Measurements from ENCODE around the gene SELENOO.

SELENOO gene

GRCh38 chr22:50218153-50218995, 17.6 kb downstream of the SELENOO start:
- DNase-seq = no peak

GRCh38 chr22:50218996-50219727, 18.4 kb downstream of the SELENOO start:
- DNase-seq = no peak

GRCh38 chr22:50219800-50220602, 19.2 kb downstream of the SELENOO start:
- no peak for DNase-seq

GRCh38 chr22:50220603-50221409, 20.0 kb downstream of the SELENOO start:
- no peak for DNase-seq

DNA sequence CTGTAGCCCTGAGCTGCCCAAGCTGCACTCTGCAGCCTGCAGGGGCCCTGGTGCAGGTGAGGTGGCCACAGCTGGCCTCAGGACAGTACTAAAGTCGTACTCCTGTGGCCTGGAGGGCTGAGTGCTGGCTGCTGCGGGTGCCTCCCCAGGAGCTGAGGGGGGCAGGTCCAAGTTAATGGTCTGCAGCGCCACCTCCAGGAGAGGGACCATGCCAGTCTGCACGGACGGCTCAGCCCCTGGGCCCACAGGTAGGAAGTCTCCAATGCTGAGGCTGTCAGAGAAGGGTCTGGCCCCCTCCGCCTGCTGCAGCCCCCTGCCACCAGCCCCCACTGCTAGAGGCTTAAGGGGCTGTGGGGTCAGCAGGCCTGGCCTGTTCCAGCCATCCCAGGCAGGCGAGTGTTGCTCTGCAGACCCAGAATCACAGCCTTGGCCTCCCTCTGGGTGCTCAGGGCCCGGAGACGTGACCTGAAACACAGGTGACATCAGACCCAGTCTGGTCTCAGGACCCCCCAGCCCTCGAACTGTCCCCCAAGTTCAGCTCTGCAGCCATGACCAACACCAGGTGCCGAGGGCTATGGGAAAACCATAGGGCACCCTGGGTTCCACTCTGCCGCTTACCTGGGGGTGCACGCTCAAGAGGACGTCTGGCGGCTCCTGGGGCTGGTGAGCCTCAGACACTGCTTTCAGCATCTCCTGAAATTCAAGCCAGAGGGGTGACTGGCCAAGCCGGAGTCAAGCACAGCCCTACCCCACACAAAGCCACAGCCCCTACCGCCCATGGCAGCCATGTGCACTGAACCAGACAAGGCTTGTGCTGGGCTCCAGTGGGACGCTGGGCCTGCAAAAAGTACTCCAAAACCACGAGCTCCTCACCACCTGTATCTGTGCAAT, 20.8 kb downstream of the SELENOO start:
- no peak for DNase-seq

DNA sequence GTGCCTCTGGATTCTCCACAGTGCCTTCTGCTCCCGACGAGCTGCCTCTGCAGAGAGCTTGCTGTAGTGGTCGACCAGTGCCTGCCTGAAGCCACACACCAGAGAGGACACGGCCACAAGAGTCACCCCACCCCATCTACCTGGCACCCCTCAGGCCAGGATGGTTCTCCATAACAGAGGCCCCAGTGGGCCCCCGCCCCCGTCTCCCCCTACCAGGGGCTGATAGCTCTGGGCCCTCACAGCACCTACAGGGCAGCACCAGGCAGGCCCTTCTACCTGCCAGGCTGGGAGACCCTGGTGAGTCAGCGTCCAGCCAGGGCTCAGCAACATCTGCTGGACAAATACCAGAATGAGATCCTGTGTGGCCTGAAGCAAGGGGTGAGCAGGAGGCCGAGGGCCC, 21.7 kb downstream of the SELENOO start:
- no peak for DNase-seq

GRCh38 chr22:50224071-50224470, 23.3 kb downstream of the SELENOO start:
- no peak for DNase-seq

DNA sequence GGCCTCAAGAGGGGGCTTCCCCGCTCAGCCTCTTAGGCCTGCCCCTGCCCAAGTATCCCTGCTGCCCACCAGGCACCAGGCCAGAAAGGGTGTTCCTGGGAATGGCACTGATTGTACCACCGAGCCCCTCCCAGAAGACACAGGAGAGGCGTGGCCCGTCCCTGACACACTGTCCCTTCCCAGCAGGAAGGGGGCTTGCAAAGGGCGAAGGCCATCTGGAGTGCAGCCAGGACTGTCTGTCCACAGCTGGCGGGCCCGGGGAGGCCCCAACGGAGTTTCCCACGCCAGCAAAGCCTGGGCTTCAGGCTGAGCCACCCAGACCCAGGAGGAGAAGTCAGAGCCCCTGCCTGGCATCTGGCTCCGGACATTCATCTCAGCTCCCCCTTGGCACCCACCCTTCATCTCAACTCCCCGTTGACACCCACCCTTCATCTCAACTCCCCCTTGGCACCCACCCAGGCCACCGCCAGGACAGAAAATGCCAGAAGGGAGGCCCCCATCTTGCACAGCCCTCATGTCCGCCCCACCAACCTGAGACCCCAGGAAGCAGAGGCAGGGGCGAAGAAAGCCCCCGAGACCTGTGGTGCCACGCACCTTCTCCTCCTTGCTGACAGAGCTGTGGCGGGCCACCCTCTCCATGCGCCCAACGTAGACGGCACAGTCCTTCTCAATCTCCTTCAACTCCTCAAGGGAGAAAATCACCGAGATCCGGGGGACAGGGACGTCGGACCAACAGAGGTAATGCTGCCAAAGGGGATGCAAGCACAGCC, 24.6 kb downstream of the SELENOO start:
- no peak for DNase-seq

DNA sequence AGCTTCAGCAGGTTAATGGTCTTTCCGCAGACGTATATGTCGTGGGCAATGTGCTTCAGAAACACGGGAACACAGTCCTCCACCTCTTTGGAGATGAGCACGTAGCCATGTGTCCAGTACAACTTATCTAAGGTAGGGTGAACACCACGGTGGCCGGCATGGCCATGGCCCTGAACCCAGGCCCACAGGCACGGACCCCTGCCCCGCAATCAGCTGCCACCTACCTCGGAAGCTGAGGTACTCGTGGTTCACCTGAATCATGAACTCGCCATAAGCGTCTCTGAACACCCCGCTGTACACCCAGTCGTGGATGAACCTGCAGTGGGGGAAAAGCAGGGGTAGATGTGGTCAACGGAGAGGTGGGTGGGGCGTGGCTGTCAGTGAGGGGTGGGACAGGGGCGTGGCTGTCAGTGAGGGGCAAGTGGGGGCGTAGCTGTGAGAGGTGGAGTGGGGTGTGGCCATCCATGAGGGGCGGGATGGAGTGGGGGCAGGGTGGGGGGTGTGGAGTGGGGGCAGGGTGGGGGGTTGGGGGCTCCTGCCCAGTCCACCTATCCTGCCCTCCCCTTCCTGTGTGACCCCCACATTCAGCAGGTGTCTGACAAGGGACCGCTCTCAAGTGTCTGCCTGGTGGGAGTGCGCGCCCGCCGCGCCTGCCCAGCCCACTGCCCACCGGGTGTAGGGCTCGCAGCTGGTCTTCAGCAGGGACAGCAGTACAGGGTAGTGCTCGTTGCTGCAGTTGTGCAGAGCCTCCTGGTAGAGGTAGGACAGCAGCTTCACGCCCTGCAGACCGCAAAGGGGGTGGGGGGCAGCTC, 25.5 kb downstream of the SELENOO start:
- DNase-seq = no peak

DNA sequence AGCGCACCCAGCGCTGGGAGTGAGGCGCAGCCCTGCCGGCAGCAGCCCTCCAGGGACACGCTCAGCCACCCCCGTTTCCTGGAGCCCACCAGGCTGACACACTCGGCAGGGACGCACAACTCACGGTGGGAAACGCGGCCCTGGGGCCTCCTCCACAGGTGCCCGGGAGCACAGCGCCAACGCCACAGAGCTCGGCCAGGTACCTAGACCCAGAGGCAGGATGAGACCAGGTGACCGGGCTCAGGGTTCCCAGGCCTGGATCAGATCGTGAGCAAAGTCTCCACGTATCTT, 26.0 kb downstream of the SELENOO start:
- no peak for DNase-seq

GRCh38 chr22:50227579-50228215, 26.9 kb downstream of the SELENOO start:
- no peak for DNase-seq

GRCh38 chr22:50228366-50228765, 27.6 kb downstream of the SELENOO start:
- DNase-seq = no peak

DNA sequence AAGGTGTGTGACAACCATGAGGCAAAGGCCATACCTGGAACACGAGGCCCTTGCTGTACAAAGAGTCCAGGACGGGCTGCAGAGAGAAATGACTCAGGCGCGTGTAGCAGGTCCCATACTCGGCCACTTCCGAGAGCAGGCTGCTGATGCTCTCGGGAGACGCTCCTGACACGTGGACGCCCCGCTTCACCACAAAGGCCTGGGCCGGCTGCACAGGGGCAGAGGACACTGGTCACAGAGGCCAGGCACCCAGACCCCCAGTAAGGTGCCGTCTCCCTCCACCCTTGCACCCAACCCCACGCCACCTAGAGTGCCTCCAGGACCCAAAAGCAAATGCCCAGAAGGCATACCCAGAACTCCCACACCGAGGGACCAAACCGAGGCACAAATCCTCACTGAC, 28.6 kb downstream of the SELENOO start:
- DNase-seq = no peak

GRCh38 chr22:50232481-50233151, 31.8 kb downstream of the SELENOO start:
- no peak for DNase-seq

GRCh38 chr22:50233223-50233622, 32.4 kb downstream of the SELENOO start:
- no peak for DNase-seq

GRCh38 chr22:50236731-50237409, 36.1 kb downstream of the SELENOO start:
- DNase-seq = no peak

DNA sequence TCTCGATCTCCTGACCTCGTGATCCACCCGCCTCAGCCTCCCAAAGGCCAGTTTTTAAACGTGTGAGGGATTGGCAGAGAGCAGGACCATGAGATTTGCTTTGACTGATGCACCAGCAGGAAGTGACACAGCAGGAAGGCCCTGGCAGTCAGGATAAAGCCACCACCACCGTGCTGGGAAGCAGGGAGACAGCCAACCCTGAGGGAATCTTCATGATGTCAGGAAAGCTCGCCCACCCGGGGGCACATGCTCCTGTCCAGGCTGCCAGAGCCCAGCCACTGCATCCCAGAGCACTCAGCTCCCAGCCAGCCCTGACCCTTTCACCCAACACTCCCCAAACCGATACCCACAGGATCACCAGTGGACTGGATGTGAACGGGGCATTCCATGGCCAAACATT, 37.9 kb downstream of the SELENOO start:
- no peak for DNase-seq

GRCh38 chr22:50242406-50242949, 41.7 kb downstream of the SELENOO start:
- no peak for DNase-seq
